ENCODE data around the gene LDB2.
"Not testable (repeated sequence)": the region's sequence is repeated elsewhere in the genome, so short reads cannot be mapped to it uniquely, and the experiment has no call there.

The LDB2 gene

DNA sequence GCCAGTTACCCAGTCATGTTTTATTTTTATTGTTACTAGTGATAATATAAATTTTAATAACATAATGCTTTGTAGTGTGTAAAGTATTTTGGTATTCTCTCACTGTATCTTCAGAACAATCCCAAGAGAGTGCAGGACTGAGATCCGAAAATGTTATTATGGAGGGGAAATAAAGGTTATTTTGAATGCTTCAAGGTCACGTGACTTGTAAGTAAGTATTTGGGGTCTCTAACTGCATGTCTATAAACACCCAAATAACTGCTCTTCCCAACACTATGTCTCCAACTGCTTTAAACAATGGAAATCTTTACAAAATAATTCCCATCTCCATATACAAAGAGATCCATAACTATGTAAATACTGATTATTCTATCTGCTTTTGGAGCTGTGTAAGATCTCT is 302.2 kb downstream of the LDB2 start:
- DNase-seq (ENCODE audit: low read depth), result no peak

DNA sequence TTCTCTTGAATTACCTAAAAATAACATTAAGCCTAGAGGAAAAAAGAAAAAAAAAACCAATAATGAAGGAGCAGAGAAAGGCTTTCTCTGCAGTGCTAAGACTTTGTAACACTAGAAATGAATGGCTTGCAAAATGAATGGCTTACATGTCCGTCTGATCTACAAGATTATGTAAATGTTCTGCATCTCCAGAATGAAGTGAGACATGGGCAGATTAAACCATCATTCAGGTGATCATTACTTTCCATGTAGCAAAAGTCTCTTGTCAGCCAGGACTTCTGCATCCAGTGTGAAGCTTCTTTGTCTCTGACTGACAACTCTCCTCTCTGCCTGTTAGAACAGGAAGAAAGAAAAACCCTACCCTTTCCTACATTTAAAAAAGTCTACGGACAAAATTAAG is 304.3 kb downstream of the LDB2 start:
- no peak for DNase-seq (ENCODE audit: low read depth)

DNA sequence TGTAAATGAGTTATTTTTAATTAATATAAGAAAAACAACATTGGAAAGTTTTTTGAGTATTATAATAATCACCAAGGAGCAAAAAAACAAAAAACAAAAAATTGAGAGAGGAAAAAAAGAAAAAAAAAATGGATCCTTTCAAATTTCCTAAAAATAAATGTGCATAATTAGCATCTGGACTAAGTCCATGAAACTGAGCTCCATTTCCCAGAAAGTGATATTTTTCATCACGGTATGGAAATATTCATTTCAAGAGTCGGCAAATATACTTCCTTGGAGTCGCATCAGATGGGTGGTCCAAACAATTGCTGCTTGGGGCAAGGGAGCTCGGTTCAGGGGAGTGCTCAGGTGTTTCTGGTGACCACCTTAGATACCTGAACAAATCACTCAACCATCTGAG is 305.1 kb downstream of the LDB2 start:
- DNase-seq (ENCODE audit: low read depth), result no peak

DNA sequence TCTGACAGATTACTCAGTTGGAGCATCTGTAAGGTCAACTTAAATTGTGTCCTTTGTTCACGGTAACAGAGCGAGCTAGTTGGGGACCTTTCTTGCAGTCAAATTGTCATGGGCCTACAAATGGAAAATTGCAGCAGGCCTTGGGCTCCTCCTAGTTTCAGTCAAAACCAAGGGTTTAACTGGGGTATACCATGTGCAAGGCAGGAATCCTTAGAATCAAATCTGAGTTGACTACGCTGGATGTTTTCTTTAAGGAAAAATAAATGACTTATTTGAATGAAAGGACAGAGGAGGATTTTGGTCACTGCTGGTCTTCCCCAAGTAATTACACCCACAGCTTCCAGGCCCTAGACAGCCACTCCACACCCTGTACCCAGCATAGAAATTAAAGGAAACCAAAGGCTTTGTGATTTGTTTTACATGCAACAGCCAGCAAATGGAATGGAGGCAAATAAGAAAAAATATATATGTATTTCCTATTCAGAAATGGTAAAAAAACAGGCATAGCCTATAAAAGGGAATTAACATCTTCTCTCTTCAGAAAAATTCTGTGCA is 307.1 kb downstream of the LDB2 start:
- DNase-seq (ENCODE audit: low read depth), result no peak

DNA sequence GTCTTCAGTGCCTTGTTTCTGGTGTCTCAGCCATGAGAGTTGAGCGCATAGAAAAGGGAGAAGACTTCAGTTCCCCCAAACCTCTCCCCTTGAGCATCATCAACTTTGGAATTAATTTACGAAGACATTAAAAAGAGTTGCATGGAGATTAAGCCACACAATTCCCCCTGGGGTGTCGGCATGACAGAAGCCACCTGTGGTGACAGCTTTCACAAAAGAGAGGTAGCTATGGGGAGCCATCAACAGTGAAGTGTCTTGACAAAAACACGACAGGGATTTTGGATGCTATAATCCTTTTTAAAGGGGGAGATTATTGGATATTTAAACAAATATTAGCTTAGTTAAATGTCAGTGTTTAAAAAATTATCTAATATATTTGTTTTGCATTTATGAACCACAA is 307.6 kb downstream of the LDB2 start:
- no peak for DNase-seq (ENCODE audit: low read depth)

DNA sequence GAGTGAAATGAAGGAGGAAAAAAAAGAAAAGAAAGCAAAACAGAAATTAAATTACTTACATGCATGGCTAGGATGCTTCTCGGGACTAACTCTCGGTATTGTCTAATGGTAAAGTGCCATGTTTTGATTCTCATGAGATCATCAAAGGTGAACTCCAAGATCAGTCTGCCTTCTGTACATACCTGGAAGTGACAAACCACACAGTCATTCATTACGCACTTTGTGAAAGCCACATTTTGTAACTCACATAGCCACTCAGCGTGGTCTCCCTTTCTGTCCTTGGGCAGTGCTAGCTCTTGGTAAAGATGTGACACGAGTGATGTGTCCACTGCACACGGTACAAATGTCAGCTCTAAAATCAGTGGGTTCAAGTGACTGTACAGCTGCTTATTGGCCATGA is 309.8 kb downstream of the LDB2 start:
- no peak for DNase-seq (ENCODE audit: low read depth)

DNA sequence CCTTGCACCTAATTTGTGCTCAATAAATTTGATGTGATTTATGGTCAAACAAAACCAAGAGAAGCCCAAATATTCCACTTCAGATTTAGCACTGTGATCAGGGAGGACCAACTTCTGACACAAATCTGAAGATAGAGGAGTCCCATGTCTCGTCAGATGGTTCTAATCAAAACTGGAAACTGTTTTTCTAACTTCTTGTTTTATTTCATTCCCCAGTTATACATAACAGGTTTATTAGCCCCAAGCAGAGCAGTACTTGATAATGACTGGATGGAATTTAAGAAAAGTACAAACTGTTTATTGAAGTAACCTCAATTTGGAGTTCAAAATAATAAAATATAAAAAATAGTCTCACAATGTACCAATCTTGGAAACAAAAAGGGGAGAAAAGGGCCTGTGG is 310.3 kb downstream of the LDB2 start:
- DNase-seq (ENCODE audit: low read depth), result no peak

DNA sequence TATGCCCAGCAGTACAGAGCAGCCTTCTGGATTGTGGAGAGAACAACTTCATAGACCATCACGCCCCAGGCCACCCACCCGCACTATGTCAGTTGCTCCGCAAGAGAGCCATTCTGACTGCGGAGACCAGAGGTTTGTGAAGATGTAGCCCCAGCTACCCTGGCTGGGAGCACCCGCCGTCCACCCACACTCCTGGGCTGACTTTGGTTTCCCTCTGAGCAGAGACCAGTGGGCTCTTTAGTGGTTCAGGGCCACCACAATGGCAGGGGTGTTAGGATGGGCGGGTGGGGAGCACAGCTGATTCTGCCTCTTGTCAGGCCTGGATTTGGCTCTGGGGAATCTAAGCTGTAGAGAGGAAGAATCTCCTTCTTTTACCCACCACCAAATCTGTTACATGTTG is 313.4 kb downstream of the LDB2 start:
- no peak for DNase-seq (ENCODE audit: low read depth)

DNA sequence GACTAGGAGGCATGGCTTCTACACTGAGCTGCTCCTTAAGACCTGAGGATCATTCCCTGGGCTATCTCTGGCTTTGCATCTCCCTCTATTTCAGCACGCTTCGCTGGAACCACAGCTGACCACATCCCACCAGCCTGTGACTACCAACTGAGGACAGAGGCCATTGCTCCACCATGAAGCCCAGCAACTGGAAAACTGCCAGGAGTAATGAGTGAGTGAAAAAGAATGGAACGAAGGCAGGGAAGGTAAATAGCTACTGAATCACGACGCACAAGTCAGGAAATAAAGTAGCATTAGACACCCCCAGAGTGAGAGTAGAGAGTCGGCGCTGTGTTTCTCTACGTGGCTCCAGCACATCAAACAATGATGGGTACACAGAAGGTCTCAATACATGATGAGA is 314.7 kb downstream of the LDB2 start:
- DNase-seq (ENCODE audit: low read depth), result no peak

DNA sequence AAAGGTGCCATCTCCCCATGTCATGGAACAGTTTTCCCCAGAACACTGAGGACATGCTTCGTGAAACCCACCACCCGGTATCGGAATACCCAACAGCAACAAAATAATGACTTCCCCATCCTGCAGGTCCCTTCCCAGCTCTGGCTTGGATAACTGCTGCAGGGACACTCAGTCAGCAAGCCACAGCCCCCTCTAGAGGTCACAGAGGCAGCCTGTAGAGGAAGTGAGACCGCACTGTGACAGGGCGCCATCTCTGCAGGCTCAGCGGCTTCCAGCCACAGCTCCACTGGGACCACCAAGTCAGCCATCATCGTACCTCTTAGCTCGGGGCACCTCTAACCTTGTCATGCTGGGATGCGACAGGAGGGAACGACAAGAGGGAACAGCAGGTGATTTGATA is 315.9 kb downstream of the LDB2 start:
- no peak for DNase-seq (ENCODE audit: low read depth)

DNA sequence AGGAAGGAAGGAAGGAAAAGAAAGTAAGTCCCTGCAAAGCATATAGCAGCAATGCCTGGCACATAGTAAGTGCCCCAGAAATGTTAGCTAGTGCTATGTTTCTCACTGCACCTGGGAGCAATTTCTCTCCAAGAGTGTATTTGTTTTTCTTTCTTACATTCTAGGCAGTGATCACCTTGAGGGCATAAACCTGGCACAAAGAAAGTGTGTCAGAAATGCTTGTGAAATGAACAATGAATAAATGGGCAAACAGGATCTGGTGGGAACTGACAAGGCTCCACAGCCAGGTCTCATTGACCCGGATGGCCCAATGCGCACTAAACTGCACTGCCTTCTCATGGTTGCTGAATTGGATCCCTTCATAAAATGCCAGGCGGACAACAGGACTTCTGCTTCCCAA is 316.4 kb downstream of the LDB2 start:
- DNase-seq (ENCODE audit: low read depth), result no peak

DNA sequence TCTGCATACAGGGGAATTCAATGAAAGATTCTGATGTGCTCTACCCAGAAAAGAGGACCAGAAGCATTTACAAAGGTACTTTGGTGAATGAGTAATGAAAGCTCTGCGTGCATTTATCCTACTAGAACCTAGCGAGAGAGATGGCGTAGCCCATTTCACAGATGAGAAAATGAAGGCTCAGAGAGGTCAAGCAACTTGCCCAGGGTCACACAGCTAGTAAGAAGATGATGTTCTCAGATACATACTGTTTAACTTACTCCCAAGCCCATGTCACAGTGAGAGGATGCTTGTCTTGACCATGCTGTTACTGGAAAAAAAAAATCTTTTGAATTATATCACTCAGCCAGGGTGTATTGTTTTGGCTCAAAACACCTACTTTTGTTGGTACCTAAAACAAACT is 317.3 kb downstream of the LDB2 start:
- DNase-seq (ENCODE audit: low read depth), result no peak

DNA sequence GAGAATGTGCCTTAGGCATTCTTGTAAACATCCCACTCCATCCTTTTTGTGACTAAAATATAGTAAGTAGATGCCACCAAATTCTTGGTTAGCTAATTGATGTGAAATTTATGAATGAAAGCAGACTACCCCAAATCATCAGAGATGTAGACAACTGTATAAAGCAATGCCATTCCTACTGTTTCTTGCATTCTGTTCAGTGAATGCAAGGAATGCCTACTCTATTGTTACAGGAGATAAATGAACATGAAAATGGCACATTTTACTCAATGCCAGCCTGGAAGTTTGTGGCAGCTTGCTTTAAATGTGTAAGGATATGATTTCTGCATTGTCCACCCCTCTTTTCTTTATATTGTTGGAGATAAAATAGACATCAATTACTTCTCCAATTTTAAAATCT is 317.9 kb downstream of the LDB2 start:
- no peak for DNase-seq (ENCODE audit: low read depth)

DNA sequence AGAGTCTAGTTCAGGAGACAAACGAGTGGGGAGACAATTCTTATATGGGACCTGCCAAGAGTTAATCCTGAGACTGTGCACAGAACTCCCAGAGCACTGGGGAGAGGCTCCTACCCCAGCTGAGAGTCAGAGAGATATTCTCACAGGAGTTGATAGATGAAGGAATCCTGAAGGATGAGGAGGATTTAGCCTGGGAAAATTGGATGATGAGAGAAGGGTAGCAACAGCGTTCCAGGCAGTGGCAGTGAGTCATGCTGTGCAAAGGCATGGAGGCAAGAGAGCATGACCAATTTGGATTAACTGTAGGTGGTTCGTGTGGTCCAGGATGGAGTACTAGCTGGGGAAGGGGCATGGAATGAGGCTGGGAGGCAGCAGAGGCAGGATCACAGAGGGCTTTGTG is 318.6 kb downstream of the LDB2 start:
- DNase-seq (ENCODE audit: low read depth), result peak; percentile 37

DNA sequence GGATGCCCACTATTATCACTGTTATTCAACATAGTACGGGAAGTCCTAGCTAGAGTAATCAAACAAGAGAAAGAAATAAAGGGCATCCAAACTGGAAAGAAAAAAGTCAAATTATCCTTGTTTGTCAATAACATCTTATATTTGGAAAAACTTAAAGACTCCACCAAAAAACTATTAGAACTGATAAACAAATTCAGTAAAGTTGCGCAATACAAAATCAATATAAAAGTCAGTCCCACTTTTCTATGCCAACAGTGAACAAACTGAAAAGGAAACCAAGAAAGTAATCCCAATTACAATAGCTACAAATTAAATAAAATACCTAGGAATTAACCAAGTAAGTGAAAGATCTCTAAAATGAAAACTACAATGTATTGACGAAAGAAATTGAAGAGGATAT is 321.3 kb downstream of the LDB2 start:
- no peak for DNase-seq (ENCODE audit: low read depth)

DNA sequence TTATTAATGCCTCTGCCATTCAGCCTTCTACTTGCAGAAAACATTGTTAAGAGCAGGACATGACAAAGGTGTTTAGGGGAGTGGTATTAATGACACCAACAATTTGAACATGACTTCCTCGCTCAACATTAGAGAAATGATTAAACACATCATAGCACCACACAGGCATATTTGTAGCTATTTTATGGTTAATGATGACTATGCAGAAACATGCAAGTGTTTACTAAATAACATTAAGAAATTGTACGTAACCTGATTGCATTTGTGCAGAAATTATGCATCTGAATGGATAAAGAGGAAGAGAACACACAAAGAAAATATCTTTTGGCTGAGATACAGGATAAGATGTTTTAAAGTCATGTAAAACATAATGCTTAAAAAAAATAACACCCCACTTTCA is 323.5 kb downstream of the LDB2 start:
- DNase-seq (ENCODE audit: low read depth), result no peak

DNA sequence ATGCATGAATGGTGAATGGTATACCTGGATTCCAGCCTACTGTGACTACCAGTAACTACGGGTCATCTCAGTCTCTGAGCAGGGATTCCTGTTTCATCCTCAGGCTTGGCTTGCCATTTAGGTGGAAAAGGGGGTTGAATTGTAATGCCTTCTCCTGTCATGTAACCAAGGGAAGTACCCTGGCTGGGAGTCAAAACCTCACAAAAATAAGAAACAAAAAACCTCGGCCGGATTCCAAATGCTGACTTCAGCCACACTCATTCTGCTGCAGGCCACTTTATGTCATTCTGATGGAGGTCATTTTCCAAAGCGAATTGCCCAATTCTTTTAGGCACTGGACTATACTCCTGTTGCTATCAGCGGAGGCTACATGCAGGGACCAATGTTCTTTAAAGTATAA is 324.7 kb downstream of the LDB2 start:
- DNase-seq (ENCODE audit: low read depth), result peak; percentile 81

DNA sequence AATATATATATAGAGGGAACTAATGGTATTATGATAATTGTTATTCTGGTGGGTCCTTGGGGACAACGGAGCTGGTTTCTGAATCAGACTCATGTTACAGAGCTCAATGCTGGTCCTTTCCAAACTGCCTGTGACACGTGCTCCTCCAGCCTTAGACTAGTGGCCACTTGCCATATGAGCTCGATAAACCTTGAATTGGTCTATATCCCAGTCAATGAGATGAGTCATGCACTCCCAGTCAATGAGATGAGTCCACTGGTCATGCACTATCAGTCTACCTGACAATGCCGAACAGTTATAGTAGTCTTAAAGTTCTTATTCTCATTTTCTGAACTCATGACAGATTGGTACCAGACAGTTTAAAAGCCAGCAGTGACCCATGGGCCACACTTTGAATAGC is 325.2 kb downstream of the LDB2 start:
- no peak for DNase-seq (ENCODE audit: low read depth)

DNA sequence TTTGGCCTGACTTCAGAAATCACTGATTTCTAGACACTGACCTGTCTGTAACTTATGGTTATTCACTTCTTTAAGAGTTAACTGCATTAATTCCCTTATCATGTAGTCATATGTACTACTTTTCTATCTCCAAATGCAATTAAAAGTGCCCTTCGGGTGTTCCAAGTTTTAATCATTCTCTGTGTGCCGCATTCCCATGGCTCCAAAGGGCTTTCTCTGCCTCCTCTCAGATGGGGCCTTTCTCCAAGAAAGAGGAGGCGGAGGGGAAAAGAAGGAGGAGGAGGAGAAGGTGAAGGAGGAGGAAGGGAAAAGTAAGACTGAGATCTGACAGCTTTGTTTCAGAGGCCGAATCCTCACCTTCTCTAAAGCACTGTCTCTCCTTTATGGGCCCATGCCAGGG is 325.8 kb downstream of the LDB2 start:
- no peak for DNase-seq (ENCODE audit: low read depth)

DNA sequence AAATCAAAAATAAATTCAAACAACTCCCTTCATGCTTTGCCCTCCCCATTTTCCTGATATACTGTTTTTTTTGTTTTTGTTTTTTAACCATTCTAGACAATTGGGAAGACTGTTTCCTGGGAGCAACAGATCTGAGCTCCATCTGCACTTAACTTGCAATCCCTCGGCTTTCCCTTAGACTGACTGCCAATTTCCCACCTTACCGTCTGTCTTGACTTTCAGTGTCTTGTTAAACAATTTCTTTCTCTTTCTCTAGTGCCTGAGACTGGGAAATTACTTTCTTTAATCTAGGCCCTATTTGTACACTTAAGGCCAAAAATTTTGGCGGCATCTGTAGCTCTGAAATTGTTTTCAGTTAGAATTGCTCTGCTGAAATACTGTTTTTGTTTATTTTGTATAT is 326.3 kb downstream of the LDB2 start:
- DNase-seq (ENCODE audit: low read depth), result no peak

DNA sequence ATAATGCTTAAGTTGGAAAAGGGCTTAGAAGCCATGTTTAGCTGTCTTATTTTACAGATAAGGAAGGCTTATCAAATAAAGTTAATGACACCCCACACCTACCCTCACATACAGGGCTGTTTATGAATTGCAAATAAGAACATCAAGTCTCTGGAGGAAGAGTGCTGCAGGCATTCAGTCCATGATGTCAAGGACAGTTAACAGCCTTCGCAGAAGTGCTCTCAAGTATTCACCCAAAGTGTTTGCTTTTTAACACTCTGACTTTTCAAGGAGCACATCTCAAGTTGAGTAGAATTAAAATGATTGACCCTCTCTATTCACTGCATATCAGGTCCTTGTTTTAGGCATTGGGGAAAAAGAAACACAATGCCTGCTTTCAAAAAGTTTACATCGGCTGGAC is 328.7 kb downstream of the LDB2 start:
- DNase-seq (ENCODE audit: low read depth), result no peak

DNA sequence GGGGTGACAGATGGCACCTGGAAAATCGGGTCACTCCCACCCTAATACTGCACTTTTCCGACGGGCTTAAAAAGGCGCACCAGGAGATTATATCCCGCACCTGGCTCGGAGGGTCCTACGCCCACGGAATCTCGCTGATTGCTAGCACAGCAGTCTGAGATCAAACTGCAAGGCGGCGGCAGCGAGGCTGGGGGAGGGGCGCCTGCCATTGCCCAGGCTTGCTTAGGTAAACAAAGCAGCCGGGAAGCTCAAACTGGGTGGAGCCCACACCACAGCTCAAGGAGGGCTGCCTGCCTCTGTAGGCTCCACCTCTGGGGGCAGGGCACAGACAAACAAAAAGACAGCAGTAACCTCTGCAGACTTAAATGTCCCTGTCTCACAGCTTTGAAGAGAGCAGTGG is 341.1 kb downstream of the LDB2 start:
- DNase-seq (ENCODE audit: low read depth), result not testable (repeated sequence)

DNA sequence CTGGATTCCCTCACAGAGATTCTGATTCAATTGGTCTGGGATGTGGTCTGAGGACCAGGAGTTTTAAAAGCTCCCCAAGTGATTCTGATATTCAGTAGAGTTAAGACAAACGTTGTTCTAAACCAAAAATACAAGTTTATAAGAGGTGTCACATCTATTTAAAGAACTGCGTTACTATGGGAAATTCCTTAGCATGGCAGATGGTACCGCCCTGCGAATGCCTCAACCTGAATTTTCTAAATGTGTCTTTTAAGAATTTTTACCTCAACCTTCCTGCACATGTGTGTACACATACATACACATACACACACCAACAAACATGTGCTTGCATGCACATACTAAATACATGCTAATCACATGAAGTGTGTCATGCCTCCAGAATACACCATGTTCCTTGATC is 343.3 kb downstream of the LDB2 start:
- no peak for DNase-seq (ENCODE audit: low read depth)

DNA sequence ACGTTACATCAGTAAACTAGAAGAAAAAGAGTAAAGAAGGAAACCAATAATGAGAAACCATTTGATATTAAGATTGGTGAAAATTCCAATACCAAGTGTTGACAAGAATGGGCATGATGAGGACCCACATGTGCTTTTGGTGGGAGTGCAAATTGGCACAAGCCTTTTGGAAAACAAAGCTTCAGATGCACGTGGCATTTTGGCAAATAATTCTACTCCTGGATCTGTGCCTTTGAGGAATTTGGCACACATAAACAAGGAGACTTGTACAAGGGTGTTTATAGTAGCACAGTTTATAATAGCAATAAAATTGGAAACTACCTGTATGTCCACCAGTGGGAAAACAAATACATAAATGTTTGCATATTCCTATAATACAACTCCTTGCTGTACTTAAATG is 347.9 kb downstream of the LDB2 start:
- DNase-seq (ENCODE audit: low read depth), result no peak

DNA sequence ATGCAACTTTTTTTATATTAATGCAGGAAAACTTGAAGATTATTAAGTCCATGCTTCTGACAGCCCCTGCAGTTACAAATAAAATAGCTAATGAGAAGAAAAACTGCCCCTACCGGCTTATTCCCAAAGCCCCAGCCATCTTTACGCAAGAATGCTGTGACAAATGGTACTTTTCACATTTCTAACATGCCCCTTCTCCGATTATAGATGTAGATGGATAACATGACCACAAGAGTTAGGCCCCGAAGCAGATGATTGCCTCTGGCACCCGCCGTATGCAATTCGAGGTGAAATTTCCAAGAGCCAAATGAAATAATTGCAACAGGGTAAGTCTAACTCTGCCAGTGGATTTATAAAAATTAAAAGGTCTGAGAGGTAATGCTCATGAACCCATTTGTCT is 352.8 kb downstream of the LDB2 start:
- DNase-seq (ENCODE audit: low read depth), result no peak
